ENCODE results near the gene OR9Q1.

The OR9Q1 gene

GRCh38 chr11:58133309-58134076, 109.8 kb downstream of the OR9Q1 start:
- Mint-ChIP-seq H3K4me1 (ENCODE audit: low read depth) (no peaks in the 10 kb centered on the region), H3K4me3 (no peak overlapping the region), H3K36me3 (ENCODE audit: low read depth) (no peaks in the 10 kb centered on the region), H3K27me3 (ENCODE audit: low read depth) (no peaks in the 10 kb centered on the region), H3K27ac (no peak overlapping the region), H3K9me3 (no peaks in the 10 kb centered on the region)
- no peak for DNase-seq (ENCODE audit: low spot score)

GRCh38 chr11:58134151-58134550, 110.5 kb downstream of the OR9Q1 start:
- Mint-ChIP-seq H3K27ac (no peak overlapping the region), H3K4me3 (no peak overlapping the region), H3K9me3 (peaks cover 4% of the 10 kb centered on the region), H3K27me3 (ENCODE audit: low read depth) (no peaks in the 10 kb centered on the region), H3K36me3 (ENCODE audit: low read depth) (no peaks in the 10 kb centered on the region), H3K4me1 (ENCODE audit: low read depth) (no peaks in the 10 kb centered on the region)
- DNase-seq (ENCODE audit: low spot score): no peak

- Mint-ChIP-seq H3K4me1 (ENCODE audit: low read depth) (no peaks in the 10 kb centered on the region), H3K27ac (no peak overlapping the region), H3K4me3 (no peak overlapping the region), H3K27me3 (ENCODE audit: low read depth) (no peaks in the 10 kb centered on the region), H3K36me3 (ENCODE audit: low read depth) (no peaks in the 10 kb centered on the region), H3K9me3 (peaks cover 4% of the 10 kb centered on the region)
- DNase-seq (ENCODE audit: low spot score): no peak
These were observed 111.5 kb downstream of the OR9Q1 start for GRCh38 chr11:58135171-58135570.

- Mint-ChIP-seq H3K36me3 (ENCODE audit: low read depth) (no peaks in the 10 kb centered on the region), H3K27me3 (ENCODE audit: low read depth) (peaks cover 2% of the 10 kb centered on the region), H3K4me3 (no peak overlapping the region), H3K27ac (no peak overlapping the region), H3K4me1 (ENCODE audit: low read depth) (no peaks in the 10 kb centered on the region), H3K9me3 (peaks cover 4% of the 10 kb centered on the region)
- no peak for DNase-seq (ENCODE audit: low spot score)
These were observed 119.1 kb downstream of the OR9Q1 start for GRCh38 chr11:58142761-58143160.

GRCh38 chr11:58152781-58153180, 129.1 kb downstream of the OR9Q1 start:
- H3K9me3 Mint-ChIP-seq: no peaks in the 10 kb centered on the region
- no peak overlapping the region for H3K27ac Mint-ChIP-seq
- no peaks in the 10 kb centered on the region for H3K4me1 Mint-ChIP-seq (ENCODE audit: low read depth)
- H3K36me3 Mint-ChIP-seq (ENCODE audit: low read depth): no peaks in the 10 kb centered on the region
- no peaks in the 10 kb centered on the region for H3K27me3 Mint-ChIP-seq (ENCODE audit: low read depth)
- no peak overlapping the region for H3K4me3 Mint-ChIP-seq
- no peak for DNase-seq (ENCODE audit: low spot score)

- Mint-ChIP-seq H3K4me1 (ENCODE audit: low read depth) (no peaks in the 10 kb centered on the region), H3K27me3 (ENCODE audit: low read depth) (peaks cover 3% of the 10 kb centered on the region), H3K9me3 (no peaks in the 10 kb centered on the region), H3K4me3 (no peak overlapping the region), H3K36me3 (ENCODE audit: low read depth) (no peaks in the 10 kb centered on the region), H3K27ac (no peak overlapping the region)
- DNase-seq (ENCODE audit: low spot score): no peak
These were observed 140.7 kb downstream of the OR9Q1 start for GRCh38 chr11:58164389-58164788.

- no peaks in the 10 kb centered on the region for H3K36me3 Mint-ChIP-seq (ENCODE audit: low read depth)
- H3K4me1 Mint-ChIP-seq (ENCODE audit: low read depth): no peaks in the 10 kb centered on the region
- H3K9me3 Mint-ChIP-seq: no peaks in the 10 kb centered on the region
- H3K4me3 Mint-ChIP-seq: no peak overlapping the region
- peaks cover 3% of the 10 kb centered on the region for H3K27me3 Mint-ChIP-seq (ENCODE audit: low read depth)
- no peak overlapping the region for H3K27ac Mint-ChIP-seq
- no peak for DNase-seq (ENCODE audit: low spot score)
These were observed 141.3 kb downstream of the OR9Q1 start for GRCh38 chr11:58164990-58165389.

- Mint-ChIP-seq H3K36me3 (ENCODE audit: low read depth) (no peaks in the 10 kb centered on the region), H3K27me3 (ENCODE audit: low read depth) (peaks cover 3% of the 10 kb centered on the region), H3K9me3 (no peaks in the 10 kb centered on the region), H3K27ac (no peak overlapping the region), H3K4me1 (ENCODE audit: low read depth) (no peaks in the 10 kb centered on the region), H3K4me3 (no peak overlapping the region)
- no peak for DNase-seq (ENCODE audit: low spot score)
These were observed 141.9 kb downstream of the OR9Q1 start for GRCh38 chr11:58165504-58166106.

GRCh38 chr11:58177409-58178054, 153.9 kb downstream of the OR9Q1 start:
- H3K27me3 Mint-ChIP-seq (ENCODE audit: low read depth): no peaks in the 10 kb centered on the region
- no peak overlapping the region for H3K4me3 Mint-ChIP-seq

GRCh38 chr11:58178444-58178843, 154.8 kb downstream of the OR9Q1 start:
- H3K36me3 Mint-ChIP-seq (ENCODE audit: low read depth): no peaks in the 10 kb centered on the region
- no peak for DNase-seq (ENCODE audit: low spot score)
- no peaks in the 10 kb centered on the region for H3K27me3 Mint-ChIP-seq (ENCODE audit: low read depth)
- no peak overlapping the region for H3K27ac Mint-ChIP-seq
- no peaks in the 10 kb centered on the region for H3K9me3 Mint-ChIP-seq
- no peak overlapping the region for H3K4me3 Mint-ChIP-seq
- no peaks in the 10 kb centered on the region for H3K4me1 Mint-ChIP-seq (ENCODE audit: low read depth)

More at GRCh38 chr11:58177409-58178054, 153.9 kb downstream of the OR9Q1 start:
- no peaks in the 10 kb centered on the region for H3K4me1 Mint-ChIP-seq (ENCODE audit: low read depth)
- H3K36me3 Mint-ChIP-seq (ENCODE audit: low read depth): no peaks in the 10 kb centered on the region
- no peaks in the 10 kb centered on the region for H3K9me3 Mint-ChIP-seq
- DNase-seq (ENCODE audit: low spot score): no peak
- H3K27ac Mint-ChIP-seq: no peak overlapping the region

GRCh38 chr11:58179648-58180047, 156.0 kb downstream of the OR9Q1 start:
- Mint-ChIP-seq H3K4me3 (no peak overlapping the region), H3K36me3 (ENCODE audit: low read depth) (no peaks in the 10 kb centered on the region), H3K27ac (no peak overlapping the region)

GRCh38 chr11:58186938-58187337, 163.3 kb downstream of the OR9Q1 start:
- H3K27ac Mint-ChIP-seq: no peak overlapping the region
- H3K27me3 Mint-ChIP-seq (ENCODE audit: low read depth): no peaks in the 10 kb centered on the region
- no peak for DNase-seq (ENCODE audit: low spot score)
- H3K4me1 Mint-ChIP-seq (ENCODE audit: low read depth): no peaks in the 10 kb centered on the region
- no peak overlapping the region for H3K4me3 Mint-ChIP-seq
- no peaks in the 10 kb centered on the region for H3K9me3 Mint-ChIP-seq
- H3K36me3 Mint-ChIP-seq (ENCODE audit: low read depth): no peaks in the 10 kb centered on the region

More at GRCh38 chr11:58179648-58180047, 156.0 kb downstream of the OR9Q1 start:
- DNase-seq (ENCODE audit: low spot score): no peak
- Mint-ChIP-seq H3K9me3 (no peaks in the 10 kb centered on the region), H3K4me1 (ENCODE audit: low read depth) (no peaks in the 10 kb centered on the region), H3K27me3 (ENCODE audit: low read depth) (no peaks in the 10 kb centered on the region)

GRCh38 chr11:58188770-58189169, 165.1 kb downstream of the OR9Q1 start, which contains the start of gene OR9Q2:
Gene OR9Q2, plus strand, starts transcription at chr11:58189070. Its CDS starts 1,421 bp downstream, at chr11:58190491.
- H3K27me3 Mint-ChIP-seq (ENCODE audit: low read depth): no peaks in the 10 kb centered on the region
- no peak for DNase-seq (ENCODE audit: low spot score)
- H3K9me3 Mint-ChIP-seq: no peaks in the 10 kb centered on the region
- H3K4me1 Mint-ChIP-seq (ENCODE audit: low read depth): no peaks in the 10 kb centered on the region
- H3K4me3 Mint-ChIP-seq: no peak within 1 kb of the TSS
- no peaks in the 10 kb centered on the region for H3K36me3 Mint-ChIP-seq (ENCODE audit: low read depth)
- no peak within 1 kb of the TSS for H3K27ac Mint-ChIP-seq

GRCh38 chr11:58192229-58192628, 168.5 kb downstream of the OR9Q1 start:
- Mint-ChIP-seq H3K36me3 (ENCODE audit: low read depth) (no peaks in the 10 kb centered on the region), H3K4me3 (no peak overlapping the region), H3K27ac (no peak overlapping the region), H3K27me3 (ENCODE audit: low read depth) (no peaks in the 10 kb centered on the region), H3K4me1 (ENCODE audit: low read depth) (no peaks in the 10 kb centered on the region), H3K9me3 (no peaks in the 10 kb centered on the region)
- DNase-seq (ENCODE audit: low spot score): no peak
